ENCODE results near the gene GRIK2.

Gene GRIK2

GRCh38 chr6:101728956-101729355 lies 335.4 kb downstream of the GRIK2 start:
- no peak for DNase-seq

DNA sequence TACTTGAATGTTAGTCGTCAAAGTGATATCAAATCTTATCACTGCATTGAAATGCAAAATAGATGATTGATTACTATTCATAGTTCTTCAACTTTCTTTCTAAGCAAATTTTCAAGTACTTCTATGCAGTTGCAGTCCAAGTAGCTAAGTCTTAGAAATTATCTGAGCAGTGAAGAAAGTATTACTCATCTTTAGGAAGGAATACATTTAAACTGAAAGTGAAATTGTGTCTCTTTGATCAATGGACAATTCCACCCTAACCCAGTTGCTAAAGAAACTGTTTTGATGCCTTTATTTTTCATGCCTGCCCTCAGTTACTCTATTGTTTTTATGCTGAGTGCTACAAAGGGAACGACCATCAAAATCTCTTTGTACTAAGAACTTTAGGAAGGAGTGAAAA lies 337.4 kb downstream of the GRIK2 start:
- DNase-seq, result no peak

DNA sequence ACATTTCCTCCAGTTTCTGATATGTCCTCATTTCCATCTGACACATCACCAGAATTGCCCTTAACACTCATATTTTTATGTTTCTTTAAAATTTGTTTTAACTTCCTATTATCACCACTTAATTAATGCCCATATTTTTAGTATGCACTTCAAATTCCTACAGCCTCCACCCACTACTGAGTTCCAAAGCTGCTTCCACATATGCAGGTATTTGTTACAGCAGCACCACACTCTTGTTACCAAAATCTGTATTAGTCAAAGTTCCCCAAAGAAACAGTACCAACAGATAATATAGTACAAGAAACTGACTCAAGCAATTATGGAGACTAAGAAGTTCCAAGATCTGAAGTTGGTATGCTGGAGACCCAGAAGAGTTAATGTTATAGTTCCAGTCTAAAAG lies 340.4 kb downstream of the GRIK2 start:
- DNase-seq, result no peak

GRCh38 chr6:101738481-101738880 lies 345.0 kb downstream of the GRIK2 start:
- no peak for DNase-seq

- DNase-seq, result no peak
Measured at GRCh38 chr6:101740631-101741030, 347.1 kb downstream of the GRIK2 start.

DNA sequence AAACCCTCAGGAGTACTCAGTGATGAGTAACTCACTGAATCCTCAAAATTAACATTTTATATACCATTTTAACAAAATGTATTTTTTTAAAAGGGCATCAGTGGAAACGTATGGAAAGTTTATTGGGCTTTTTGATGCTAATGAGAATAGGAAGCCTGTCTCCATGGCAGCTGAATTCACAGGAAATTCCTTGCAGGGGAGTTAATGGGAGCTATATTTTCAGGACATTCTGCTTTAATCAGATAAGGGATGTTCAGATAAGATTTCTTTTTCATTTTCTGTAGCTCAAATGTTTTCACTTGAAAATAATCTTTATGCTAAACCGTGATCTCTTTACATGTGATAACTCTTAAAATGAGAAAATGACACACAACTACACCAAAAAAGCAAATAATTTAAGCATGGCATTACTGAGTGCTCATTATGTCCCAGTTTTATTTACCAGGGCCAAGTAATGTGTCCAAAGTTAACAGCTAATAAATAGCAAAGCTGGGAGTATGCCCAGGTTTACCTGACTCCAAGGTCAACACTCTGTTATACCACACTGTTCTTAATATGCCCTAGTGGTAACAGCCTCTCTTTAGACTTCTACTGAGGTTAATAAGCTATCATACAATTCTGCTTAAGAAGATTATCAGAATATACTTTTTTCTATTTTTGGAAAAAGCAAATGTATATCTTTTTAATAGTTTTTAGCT lies 348.1 kb downstream of the GRIK2 start:
- DNase-seq, result no peak

DNA sequence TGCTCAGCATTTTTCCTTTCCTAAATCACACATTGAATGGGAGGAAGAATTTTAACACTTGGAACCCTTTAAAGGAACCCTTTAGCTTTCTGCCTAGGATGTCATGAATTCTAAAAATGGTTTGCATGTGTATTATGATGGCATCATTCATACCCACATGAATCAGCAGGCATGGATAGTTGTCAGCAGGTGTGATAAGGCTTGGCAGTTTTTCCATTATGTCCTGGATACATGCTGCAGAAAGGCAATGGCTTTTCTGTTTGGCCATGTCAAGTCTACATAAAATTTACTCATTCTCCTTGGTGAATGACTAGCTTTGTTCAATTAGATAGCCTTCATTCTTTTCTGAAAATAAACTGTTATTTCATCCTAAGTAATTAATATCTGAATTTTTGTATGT lies 353.7 kb downstream of the GRIK2 start:
- no peak for DNase-seq

DNA sequence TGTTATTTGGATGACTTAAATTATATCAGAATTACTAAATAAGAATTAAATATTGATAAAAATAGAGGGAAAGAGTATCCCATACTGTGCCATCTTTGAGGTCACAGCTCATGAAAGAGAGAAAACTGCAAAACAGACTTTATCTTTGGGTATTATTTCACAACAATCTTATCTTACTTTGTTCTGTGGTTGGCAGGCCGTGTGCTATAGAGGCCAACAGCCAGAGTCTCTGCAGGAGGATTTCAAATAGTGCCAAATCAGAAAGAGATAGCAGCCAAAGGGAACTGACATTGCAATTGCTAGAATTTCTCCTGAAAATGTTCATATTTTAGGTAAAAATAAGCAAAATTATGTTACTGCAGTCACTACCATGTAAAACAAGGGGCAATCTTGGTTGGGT lies 354.2 kb downstream of the GRIK2 start:
- DNase-seq, result peak; percentile 6

DNA sequence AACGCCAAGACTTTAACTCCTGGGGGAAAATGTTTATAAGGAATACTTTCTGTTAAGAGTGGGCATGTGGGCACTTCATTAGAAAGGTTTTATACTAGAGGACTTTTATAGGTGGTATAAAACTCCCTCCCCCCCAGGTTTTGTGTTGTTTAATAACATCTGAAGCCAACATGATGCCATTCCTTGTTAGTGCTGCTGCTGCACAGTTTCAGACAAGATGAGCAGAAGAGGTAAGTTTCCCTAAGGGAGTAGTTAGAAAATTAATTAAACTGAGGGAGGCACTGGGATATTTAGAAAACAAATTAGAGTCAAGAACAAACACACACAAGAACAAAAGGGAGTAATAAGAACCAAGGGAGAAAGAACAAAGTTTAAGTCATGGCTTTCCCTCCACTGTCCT lies 362.4 kb downstream of the GRIK2 start:
- no peak for DNase-seq

DNA sequence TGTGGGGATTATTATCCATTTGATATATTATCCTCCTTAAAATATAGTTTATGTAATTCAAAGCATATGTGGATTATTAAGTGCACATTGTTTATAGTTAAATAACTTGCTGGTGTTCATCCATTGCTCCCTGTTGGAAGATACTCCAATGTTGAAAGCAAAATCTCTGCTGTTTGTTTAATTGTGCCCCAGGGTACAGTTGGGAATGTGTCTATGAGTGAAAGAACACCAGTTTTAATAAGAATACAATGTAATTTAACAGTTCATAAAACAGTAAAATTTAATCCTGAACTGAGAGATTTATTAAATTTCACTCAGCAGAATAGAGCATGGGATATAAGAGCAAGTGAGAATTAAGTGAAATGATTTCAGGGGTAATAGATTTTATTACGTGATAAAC lies 364.9 kb downstream of the GRIK2 start:
- DNase-seq, result no peak

DNA sequence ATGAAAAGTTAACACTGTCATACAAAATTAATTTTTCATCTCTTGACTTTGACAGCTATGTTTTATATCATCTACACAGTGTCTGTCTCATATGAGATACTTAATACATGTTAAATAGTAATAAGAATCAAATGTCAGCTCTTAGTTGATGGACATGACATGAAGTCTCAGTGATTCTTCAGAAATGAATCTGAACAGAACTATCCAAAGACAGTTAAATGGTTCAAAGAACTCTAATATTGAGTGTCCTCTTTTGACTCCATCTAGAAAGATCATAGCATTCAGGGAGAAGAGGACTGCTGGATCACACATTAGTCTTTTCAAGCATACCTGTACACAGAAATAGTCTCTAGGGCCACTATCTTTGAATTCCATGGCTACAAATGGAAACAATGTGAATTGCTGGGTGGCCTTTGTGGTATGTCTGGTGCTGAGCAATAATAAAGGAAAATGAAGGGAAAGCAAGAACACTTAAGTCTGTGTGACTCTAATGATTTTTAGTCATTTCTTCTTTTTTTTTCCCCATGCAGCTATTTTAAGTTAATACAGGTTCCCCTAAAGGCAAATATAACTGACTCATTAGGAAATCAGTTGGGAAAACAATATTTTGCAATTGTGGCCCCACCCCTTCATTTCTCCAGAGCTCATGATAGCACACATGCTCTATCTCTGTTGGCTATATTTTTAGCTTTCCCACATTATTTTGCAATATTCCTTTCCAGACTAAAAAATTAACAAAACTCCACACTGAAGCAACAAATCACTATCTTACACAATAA lies 367.5 kb downstream of the GRIK2 start:
- no peak for DNase-seq

GRCh38 chr6:101762851-101763250 lies 369.3 kb downstream of the GRIK2 start:
- DNase-seq, result no peak

DNA sequence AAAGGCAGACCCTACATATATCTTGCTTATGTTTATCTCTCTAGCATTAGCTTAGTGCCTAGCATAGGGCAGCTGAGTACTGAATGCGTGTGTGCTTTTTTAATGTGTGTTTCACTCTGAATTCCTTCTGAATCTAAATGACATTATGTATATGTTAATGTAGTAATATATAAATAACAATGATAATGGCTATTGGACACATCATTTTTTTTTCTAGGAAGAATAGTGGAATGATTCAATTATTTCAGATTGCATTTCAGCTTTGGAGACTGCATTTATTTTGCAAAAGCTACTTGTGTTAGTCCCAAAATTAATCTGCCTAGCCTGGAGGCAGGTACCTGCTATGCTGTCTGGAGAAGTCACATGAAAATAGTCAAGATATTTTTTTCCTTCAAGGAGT lies 371.8 kb downstream of the GRIK2 start:
- no peak for DNase-seq

DNA sequence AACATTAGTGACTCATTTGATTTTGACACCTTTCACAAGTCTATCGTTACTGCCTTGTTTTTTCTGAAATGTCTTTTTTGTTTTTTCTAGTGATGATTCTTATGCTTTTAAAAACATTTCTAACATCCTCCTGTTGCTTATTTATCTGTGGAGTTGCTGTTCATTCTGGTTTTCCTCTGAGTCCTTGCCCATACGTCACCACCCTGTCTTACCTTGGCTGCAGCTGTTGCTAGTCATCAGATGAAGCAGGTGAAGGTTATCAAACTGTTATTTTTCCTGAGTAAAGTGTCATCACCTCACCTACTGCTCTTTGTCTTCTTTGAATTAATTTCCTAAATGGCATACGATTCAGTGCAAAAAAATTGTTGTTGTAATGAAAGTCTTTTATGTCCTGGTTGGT lies 376.6 kb downstream of the GRIK2 start:
- no peak for DNase-seq

DNA sequence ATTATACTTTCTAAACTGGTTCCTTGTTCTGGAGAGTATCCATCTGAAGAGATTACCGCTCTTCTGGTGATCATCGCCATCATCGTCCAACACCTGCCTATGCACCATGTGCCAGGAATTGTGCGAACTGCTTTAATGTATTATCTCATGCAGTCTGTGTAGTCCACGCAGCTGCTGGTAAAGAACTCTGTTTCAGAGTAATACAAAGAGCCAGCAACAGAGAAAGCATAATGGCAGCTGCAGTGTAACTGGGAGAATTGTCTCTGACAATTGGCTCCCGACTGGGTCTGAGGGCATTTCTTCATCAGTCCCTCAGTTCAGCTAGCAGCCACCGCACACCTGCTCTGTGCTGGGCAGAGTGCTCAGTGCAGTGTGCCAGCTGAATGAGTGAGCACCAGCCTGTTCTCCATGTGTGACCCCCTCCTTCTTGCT lies 383.4 kb downstream of the GRIK2 start:
- no peak for DNase-seq

- no peak for DNase-seq
Measured at GRCh38 chr6:101777646-101778045, 384.1 kb downstream of the GRIK2 start.

GRCh38 chr6:101779051-101779844 lies 385.7 kb downstream of the GRIK2 start:
- no peak for DNase-seq

GRCh38 chr6:101783287-101783686 lies 389.8 kb downstream of the GRIK2 start:
- DNase-seq, result no peak

DNA sequence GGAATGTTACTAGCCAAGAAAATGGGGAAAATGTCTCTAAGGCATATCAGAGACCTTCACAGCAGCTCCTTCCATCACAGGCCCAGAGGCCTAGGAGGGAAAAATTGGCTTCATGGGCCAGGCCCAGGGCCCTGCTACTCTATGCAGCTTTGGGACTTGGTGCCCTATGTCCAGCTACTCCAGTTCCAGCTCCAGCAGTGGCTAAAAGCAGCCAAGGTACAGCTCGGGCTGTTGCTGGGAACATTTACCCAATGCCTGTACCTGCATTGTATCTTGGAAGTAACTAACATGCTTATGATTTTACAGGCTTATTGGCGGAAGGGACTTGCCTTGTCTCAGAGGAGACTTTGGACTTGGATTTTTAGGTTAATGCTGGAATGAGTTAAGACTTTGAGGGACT lies 390.6 kb downstream of the GRIK2 start:
- DNase-seq, result no peak

- no peak for DNase-seq
Measured at GRCh38 chr6:101799531-101799930, 406.0 kb downstream of the GRIK2 start.

DNA sequence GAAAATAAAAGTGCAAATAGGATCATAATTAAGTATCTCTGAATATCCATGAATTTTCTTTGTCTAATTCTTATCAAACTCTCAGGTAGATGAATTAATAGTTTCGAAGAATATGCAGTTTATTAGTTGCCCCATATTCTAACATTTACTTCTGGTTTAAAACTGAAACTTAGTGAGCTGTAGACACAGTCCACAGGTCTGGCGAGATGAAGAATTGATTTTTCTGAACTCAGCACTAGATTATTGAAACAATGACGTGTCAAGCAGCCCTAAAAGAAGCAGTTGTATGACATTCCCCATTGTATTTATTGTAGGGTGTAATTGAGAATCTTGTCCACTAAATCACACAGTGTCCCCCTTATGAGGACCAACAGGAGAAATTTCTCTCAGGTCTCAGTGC lies 407.1 kb downstream of the GRIK2 start:
- DNase-seq, result no peak

DNA sequence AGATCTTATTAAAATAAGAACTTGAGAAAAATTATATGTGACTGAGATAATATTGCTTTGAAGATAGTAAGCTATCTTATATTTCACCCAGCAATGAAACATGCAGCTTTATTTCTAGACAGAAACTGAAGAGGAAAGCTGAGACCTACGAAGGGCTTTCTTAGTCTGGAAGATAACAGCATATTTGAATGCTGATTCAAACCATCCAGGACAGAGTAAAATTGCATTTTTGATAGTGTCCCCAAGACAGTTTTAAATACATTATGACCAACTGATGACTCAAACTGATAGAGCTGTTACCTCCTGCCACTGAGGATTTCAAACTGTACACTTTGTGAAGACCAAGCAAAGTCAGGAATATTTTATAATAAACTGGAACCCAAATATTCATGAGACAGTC lies 409.6 kb downstream of the GRIK2 start:
- DNase-seq, result no peak

- DNase-seq, result no peak
Measured at GRCh38 chr6:101806241-101806640, 412.7 kb downstream of the GRIK2 start.

DNA sequence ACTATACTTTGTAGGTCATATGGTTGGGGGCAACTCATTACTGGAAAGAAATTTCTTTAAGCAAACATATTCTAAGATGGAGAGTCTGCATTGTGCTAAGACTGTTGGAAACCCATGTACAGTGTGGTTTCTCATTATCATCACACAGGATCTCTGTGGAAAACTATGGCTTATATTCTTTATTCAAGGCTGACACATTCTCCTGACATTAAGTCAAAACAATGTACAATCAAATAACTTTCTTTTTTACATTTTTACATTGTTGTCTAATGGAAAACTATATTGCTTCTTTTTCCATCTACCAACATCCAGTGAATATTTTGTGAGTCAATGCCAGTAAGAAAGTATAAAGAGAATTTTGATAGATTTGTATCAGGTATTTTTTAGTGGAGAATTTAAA lies 417.6 kb downstream of the GRIK2 start:
- no peak for DNase-seq

Data from NCI-H446 treated with DMSO at 0.1 percent for 48 hours (cell line).